ENCODE data around the gene HJV. TPM values are rescaled to one million over a fixed set of nuclear protein-coding genes. Genes with fewer than 3 reads are reported as not detected.

Gene HJV
- total and polyA plus RNA-seq, 2 of the 13 experiments (the other 11 are each of a cell fraction or from before 2014, with no cell fraction given): 0.18 TPM; not detected in 1

GRCh38 chr1:145978854-145979745 lies 42.4 kb downstream of the HJV start (continued):
- TF ChIP-seq PHF21A (CRISPR knock-in tag; IDR thresholded peaks at IDR 0.05) (no peak; the same call in 1 of the 2 replicates), KIAA2018 (CRISPR knock-in tag; IDR thresholded peaks at IDR 0.05; ENCODE audit: borderline replicate concordance) (no peak), ARID5B (CRISPR knock-in tag; IDR thresholded peaks at IDR 0.05) (peak; percentile 34; the same call in 1 of the 2 replicates), ZMYM4 (CRISPR knock-in tag; IDR thresholded peaks at IDR 0.05) (0 out of 2 replicates have a peak, but pooled peaks have one; percentile 32), KDM1A (CRISPR knock-in tag; IDR thresholded peaks at IDR 0.05) (no peak), PRDM10 (CRISPR knock-in tag; IDR thresholded peaks at IDR 0.05; ENCODE audit: low read depth) (no peak), TOPORS (CRISPR knock-in tag; IDR thresholded peaks at IDR 0.05) (no peak), ZNF274 (CRISPR knock-in tag; IDR thresholded peaks at IDR 0.05) (no peak), PPARG (CRISPR knock-in tag; conservative IDR thresholded peaks at IDR 0.05) (no peak), MTERF4 (CRISPR knock-in tag; IDR thresholded peaks at IDR 0.05) (no peak)
